Epidermal melanocyte (primary cell): ENCODE data around the gene ATP1A1.

Experiments used
- DNase-seq: peaks from one replicate; pipeline ENCODE4 v3.0.0; 2011; ENCODE audit warnings: low spot score; ENCODE audit not compliant: insufficient read length

ATP1A1 gene

DNA sequence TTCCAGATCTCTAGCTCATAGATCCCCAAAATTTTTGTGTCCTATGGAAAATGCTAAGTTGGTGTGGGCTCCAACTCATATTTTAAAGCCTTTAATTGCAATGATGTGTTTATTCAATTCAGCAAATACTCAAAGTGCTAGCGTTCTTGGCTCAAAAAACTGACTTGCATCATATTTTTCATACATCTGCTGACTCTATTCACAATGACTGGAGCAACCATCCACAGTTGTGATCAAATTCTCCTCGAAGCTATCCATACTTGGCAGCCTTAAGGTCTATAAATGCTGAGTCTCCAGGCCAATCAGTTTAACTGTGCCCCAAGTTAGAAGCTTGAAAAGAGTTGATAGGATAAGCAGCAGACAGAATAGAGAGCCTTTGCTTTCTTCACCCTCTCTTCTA lies 2.9 kb upstream of the ATP1A1 start:
- DNase-seq = no peak

DNA sequence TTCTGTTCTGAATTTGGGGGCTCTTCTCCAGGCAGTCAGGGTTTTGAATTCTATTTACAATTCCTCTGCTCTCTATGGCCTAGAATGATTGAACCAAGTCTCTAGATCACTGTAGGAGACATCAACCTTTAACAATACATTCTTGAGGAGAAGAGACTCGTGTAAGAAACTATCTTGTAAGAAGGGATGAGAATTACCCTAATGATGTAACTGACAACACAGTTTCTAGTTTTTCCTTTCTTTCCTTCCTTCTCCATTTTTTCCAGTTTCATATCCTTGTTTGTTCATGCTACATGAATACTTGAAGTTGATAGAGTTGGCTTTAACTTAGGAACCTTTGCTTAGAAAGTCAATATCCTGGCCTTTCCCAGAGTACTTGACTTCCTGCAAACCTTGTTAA lies 1.3 kb upstream of the ATP1A1 start:
- DNase-seq = no peak

DNA sequence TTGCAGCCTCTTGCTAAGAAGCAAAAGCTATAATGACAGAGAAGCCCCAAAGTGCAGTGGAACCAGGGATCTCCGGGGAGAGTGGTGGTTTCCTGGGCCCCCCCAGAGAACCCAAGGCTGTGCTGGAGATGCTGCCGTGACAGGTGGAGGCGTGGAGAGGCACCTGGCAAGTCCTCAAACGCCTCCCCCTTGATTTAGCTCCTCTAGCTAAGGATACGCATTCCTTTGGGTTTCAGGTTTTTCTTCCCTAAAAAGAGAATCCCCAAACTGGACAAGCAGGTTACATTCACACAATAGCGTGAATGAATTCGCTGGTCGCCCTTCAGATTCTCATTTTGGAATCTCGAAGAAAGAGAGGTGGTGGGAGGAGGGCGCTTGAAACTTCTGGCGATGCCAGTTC lies 853 bp upstream of the ATP1A1 start:
- DNase-seq = no peak

DNA sequence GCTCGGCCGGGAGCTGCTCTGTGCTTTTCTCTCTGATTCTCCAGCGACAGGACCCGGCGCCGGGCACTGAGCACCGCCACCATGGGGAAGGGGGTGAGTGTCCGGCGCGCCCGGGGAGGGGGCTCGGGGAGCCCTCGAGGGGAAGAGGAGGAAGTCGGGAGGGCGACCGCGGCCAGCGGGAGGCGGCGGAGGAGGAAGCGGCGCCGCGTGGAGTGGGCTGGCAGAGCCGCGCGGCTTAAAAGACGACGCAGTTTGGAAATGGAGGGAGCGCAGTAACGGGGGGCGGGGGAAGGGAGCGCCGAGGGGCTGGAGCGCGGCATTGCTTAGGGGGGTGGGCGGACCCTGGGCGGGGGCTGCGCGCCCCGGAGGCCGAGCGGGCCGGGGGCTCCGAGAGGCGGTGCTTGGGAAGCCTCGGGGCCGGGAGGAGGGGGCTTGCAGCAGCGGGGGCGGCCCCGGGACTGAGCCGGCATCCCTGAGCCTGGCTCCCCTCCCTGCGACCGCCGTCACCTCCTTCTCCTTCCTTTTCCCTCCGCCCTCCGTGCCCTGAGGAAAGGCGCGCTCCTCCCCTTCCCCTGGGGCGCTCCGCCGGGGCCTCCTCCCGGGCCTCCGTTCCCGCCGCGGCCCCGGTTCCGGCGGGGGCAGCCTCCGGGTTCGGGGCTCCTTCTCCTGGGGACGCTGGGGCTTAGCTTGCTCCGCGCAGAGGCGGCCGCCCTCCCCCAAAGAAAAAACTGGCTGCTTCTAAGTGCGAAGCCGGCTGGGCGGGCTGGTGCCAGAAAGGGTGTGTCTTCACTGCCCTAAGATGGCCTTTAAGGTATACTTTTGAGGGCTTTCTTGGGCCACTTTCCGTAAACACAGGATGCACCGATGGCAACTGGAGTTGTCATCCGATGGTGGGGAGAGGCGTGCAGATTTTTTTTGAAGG lies 648 bp downstream of the ATP1A1 start:
- DNase-seq = no peak

DNA sequence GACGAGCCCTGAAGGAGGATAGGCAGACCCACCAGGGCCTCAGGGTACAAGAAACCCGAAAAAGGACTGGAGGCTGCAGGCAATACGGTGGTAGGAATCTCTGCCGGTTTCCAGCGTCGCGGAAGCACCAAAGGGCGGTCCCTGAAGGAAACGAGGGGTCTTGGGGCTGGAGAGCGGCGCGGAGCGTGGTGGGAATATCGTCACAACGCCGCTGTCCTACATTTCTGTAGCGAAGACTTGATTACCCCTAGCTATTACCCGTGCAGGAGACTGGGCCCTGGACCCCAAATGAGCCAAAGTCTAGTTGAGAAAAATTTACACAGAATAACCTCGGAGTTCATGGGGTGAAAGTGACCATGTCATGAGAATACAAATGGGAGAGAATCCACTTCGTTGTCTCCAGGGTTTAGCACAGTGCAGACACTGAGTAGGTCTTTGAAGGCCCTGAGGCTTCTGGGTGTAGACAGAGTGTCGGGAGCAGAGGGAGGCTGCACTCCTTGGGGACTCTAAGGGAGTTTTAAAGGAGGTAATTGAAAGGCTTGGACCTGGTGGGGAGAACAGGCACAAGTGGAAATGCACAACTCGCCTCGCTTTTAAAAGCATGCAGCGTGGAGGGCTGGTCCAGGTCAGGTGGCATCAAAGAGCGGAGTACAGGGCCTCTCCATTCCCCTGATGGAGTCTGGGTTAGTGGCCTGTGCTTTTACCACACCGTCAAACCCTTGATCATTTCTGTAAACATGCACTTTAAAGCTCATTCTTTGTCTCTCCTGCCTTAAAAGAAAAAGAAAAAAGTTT lies 1.5 kb downstream of the ATP1A1 start:
- no peak for DNase-seq

DNA sequence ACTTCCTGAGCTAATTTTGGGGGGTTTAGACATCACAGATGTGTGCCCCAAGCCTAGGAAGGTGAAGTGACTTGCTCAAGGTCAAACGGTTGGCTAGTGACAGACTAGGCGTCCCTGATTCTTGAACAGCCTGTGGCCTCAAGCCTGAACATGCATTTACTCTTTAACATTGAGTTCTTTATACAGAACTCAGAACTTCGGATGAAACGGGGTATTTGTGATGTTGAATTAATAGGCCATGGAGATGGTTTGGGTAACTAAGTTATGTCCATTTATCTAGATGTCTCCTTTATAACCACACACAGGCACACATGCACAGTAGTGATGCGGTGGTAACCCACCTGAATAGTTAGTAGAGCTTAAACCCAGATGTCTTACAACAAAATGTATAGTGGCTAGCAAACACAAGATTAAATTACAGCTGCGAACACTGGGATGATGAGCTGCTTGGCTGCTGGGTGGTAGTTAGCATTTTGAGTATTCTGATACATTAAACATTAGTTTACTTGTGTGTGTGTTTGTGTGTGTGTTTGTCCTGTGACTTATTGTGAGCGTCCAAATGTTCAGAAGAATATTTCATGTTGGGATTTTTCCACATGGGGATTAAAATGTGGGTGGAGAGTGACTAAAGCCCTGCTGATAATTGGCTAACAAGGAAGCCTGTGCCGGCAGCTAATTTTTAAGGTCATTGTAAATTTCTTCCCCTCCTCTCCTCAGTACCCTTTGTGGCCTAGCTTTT lies 2.3 kb downstream of the ATP1A1 start:
- no peak for DNase-seq

DNA sequence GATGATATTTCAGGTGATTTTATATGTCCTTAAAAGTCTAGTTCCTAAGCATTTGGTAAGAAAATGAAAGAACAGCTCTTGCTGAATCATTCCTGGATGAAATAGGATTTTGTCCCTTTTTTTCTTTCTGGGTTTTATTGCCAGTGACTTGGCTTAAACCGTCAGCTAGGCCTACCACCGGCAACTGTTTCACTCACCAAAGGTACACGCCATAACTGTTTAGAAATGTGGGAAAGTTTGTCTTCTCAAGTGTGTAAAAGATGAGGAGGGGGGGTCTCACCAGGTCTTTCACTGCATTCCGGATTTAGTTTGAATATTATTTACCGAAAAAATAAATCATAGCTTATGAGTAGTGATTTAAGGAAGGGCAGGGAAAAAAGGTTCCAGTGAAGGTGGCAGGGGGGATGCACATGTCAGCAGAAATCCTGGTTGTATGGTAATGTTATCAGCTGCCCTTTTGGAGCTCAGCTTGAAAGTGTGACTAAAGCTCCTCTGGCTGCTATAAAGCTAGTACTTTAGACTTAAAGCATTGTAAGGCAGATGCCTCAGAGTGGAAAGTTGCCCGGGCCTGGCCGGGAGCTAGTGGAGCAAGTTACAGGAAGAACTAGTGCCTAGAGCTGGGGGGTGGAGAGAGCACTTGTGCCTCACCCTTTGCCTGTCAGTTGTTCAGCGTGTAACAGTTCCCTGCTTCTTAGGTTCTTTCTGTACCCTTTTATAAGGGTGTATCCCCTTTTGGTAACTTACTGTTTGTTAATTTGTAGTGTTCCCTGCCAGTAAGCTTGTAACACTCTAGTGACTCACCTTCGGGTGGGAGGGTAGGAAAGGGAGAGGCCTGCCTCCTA lies 3.1 kb downstream of the ATP1A1 start:
- DNase-seq = no peak

DNA sequence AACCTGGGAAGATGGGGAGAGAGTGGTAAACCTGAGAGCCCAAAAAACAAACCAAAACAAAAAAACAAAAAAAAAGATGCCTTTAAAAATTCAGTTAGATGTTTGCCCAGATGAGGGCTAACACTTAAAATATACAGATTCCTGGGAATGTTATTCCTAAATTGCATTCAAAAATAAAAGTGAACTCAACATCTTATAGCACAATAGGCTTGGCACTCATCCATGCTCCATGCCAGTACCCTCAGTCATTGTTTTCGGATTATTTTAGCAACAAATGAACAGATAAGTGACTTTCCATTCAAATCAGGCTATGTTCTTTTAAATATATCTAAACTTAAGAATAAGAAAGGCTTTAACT lies 3.7 kb downstream of the ATP1A1 start:
- no peak for DNase-seq

DNA sequence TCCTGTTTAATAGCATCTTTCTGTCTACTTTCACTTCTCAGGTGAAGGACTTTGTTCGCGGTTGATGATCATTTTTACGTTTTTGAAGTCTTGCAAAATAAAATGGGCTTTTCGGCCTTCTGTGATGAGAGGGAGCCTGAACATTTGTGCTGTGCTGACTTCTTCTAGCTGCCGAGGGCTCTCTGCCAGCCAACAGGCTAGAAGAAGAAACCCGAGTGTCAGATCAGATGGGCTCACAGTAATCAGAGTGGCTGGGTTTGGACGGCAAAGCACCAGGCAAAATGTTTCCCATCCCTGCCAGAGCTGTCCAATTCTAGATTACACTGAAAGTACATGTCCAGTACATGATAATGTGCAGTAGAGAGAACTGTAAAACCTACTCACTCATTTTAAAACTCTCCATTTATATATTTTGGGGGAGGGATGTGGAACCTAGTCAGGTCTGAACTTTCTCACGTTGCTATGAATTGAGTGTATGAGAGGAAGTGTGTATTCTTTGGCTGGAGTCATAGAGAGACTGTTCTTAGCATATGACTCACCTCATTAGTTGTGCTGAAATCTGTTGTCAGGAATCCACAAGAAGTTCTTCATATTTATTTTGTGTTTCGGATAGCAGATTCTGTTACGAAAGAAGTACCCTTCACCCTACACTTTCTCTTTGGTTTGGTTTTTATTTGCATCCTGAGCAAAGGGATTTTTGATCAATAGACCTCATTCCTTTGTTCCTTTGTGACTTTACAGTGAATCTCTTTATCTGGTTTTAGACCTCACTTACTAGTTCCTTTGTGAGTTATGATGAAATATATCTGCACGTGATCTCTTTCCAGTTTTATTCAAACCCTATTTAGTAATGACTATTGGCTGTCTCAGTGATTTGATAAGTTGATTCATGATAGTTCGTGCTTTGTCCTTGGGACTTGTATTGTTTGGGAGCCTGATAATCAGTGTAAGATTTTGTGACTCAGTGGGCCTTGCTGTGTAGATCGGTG lies 4.8 kb downstream of the ATP1A1 start:
- no peak for DNase-seq

DNA sequence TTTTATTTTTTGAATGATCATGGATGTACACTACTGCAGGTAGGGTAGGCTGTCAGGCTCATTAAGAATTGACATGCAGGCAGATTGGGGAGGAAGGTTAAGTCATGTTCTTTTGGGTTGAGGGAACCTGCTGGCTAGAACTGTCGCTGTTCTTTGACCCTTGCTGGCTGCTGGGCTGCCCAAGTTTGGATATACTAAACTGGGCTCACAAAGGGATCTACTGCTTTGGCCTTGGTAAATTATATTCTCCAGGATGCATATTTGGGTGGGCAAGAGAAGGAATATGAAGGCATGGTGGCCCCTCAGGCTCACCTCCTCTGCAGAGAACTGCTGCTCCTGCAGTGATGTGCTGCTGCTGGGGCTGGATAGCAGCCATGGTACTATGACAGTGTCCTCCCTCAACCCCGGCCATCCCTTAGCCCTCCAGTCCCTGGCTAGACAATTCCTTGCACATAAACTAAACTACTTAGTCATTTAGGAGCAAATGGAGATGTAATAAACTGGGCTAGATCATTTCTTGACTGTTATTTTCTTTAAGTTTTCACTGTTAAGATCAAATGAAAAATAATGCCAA lies 6.1 kb downstream of the ATP1A1 start:
- no peak for DNase-seq

DNA sequence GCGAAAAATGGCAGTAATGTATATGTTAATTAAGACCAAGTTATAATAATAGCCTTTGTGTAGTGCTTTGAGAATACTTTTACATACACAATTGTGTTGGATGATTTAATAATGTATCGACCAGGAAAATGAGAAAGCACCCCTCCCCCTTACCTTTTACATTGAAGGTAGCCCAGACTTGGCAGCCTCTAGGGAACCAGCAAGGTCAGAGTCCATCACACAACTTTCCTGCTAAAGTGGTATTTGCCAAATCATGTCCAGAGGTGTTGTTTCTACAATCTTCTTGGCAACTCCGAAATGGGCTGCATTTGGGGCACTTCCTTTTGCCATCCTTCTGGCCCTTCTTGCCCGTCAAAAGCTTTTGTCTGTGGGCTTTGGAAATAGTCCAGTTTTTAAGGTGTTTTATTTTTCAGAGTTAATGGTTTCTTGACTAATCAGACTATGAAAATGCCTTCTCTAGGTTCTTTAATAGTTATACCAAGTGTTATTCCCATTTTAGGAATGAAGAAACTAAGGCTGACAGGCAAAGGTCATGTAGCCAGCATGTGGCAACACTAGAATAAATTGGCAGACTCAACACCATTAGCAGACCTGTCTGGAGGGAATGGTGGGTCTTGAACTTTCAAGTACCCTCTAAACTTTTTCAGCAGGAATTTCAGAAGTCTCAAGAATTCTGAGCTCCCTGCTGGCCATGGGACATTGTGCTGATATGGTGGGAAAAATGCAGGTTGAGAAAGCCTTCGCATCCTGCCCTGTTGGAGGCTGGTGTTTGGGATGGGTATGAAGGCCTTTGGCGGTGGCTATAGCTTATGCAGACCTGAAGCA lies 6.8 kb downstream of the ATP1A1 start:
- no peak for DNase-seq

DNA sequence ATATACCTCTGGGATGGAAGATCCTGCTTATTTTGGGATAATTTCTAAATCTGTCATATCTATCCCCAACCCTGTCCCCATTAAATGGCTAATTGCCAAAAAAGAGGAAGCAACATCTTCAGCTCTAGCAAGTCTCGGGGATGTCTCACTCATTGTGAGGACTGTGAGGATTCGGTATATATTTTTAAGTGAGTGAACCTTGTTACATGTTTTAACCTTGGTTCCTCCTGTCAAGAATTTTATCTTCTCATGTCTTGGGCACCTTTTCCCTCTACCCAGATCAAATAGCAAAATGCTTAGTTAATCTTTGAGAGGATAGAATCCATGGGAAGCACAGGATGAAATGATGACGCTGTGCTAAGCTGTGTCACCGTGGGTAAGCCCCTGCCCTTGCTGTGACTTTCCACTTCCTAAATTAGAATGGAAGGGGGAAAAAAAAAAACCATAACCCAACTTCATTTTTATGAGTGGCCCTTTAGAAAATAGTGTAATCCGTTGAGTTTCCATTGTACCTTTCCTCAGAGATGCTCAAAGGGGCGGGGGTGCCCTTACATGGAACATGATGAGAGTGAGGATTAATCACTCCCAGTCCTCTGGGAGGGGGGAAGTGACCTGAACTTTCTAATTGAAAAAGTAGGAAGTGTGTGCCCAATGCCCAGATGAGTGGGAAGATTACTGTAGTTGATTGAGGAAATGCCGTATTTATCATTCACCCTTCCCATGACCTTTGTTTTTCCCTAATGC lies 7.6 kb downstream of the ATP1A1 start:
- DNase-seq = no peak

DNA sequence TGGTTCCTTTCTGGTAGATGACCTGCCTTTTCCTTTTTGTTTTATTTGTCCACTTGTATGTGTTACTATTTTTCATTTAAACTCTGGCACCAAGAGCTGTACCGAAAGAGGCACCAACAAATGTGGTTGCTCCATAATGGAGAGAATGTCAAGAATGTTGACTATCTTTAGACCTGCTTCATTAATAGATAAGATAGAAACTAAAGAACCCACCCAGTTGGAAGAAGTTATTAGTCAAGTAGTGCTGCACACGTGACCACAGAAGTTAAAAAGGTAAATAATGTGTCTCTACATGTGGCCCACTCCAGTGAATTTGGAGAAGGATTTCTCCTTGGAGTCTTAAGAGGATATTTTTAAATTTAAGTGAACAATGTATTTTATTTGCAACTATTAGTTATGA lies 9.3 kb downstream of the ATP1A1 start:
- DNase-seq = no peak

DNA sequence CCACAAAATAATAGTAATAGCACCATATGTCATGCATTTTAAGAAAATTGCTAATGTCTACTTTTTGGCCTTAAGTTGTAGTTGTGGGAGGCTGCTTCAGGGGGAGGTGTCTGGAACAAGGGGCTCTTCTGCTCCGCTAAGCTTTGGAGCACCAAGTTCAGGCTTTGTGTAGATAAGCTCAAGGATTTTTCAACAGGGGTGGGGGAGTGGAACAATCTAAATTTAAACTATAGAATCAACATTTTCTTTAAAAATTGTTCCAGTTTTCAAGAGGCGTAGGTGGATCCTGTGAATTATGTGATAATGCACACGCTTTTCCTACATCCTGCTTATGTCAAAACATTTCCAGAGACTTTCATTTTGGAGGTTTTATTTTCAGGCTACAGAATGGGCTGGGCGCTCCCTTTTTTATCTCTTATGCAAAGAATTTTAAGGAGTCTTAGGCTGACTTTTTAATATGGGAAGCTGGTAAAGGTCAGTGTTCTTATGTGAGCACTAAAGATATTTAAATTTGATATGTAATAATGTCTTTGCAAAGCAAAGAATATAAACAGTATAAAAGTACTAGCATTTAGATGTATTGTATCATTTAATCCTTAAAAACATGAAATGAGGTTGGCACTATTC lies 9.9 kb downstream of the ATP1A1 start:
- no peak for DNase-seq

DNA sequence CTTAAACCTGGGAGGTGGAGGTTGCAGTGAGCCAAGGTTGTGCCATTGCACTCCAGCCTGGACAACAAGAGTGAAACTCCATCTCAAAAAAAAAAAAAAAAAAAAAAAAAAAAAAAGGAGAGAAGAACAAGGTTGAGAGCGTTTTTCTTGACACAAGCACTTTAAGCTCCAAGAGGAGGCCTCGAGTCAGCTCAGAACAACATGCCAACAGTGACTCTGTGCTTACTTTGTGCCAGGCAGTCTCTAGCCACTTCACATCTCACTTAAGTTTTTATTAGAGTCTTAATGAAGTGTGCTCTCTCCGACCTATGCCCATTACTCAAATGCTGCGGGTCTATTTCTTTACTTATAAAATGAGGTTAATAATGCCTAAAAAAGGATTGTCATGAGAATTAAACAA lies 13.0 kb downstream of the ATP1A1 start:
- DNase-seq = no peak

DNA sequence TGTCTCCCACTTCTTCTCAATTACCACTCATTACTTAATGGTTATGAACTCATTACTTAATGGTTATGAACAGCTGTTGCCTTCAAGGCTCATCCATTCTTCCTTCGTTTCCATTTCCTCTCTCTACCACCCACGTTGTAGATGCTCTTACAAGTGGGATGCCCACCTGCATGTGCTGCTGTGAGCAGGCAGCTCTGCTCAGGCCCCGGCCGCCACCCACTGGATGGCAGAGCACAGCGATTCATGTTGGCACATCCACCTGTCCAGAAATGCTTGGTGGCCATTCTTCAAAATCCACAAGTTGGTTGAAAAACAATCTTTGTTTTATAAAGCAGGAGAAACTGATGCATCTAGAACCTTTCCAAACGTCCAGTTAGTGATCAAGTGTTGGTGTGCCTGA lies 14.5 kb downstream of the ATP1A1 start:
- no peak for DNase-seq

DNA sequence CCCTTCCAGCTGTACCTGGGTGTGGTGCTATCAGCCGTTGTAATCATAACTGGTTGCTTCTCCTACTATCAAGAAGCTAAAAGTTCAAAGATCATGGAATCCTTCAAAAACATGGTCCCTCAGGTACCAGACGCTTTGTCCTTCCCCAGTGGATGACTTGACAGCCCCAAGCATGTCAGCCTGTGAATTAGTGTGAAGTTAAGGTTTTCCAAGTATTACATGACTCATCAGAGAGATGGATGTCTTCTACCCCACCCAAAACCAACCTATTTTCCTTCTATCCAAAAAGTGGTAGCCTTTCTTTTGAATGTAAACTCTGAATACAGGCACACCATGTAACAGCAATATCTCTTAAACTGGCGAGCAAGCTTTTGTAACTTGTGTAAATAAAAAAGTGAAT lies 15.1 kb downstream of the ATP1A1 start:
- DNase-seq = no peak

DNA sequence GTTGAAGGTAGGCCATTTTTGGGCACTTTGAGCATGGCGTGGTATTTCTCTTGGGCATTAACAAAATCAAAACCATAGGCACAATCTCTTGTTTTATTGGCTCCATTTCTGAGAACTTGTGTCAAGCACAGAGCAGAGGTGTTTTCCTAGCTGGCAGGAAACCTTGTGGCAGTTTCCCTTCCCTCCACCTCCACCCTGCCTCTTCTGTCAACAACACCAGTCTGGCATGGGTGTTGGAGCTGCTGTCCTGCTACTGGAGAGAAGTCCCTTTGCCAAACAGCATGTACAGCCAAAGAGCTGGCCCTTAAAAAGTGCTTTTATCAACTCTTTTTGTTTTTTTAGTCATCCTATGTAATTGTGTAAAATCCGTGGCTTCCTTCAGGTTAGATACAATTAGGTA lies 16.0 kb downstream of the ATP1A1 start:
- no peak for DNase-seq
